Measurements from ENCODE around the gene CCT5. TPM values are rescaled to one million over a fixed set of nuclear protein-coding genes. Genes with fewer than 3 reads are reported as not detected.
"Not testable (repeated sequence)": the region's sequence is repeated elsewhere in the genome, so short reads cannot be mapped to it uniquely, and the experiment has no call there.

Gene CCT5
- total RNA-seq, 4 donors from 2014 or later: 104 to 201 (median 163) TPM

DNA sequence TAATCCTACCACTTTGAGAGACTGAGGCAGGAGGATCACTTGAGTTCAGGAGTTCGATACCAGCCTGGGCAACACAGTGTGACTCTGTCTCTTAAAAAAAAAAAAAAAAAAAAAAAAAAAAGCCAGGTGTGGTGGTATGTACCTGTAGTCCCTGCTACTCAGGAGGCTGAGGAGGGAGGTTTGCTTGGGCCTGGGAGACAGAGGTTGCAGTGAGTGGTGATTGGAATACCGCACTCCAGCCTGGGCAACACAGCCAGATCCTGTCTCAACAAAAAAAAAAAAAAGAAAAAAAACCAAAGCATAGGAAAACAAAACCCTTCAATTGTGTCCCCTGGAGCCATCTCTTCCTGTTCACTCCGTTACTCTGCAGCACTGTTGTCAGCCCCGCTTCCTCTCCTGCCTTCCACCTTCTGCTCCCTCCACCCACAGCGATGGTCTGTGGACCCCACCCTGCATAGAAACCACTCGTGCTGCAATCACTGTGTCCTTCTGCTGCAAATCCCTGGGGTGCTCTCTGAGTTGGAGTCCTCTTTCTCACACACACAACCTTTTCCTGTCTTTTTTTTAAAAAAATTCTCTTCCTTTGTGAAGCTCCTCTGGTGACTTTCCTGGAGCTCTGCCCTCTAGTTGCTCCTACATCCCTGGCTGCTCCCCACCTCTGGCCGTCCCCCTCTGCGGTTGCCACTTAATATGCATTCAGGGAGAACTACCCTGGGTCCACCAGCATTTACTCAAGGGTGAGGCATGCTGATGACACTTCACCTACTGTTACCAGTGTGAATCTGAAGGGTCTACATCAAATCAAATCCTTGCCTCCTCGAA lies 22.2 kb downstream of the CCT5 start:
- Histone ChIP-seq H3K9me3 (no peaks in the 10 kb centered on the region), H3K27ac (no peak overlapping the region), H3K36me3 (no peaks in the 10 kb centered on the region), H3K27me3 (no peaks in the 10 kb centered on the region), H3K4me1 (no peaks in the 10 kb centered on the region), H3K4me3 (replicated peaks in 1 of 3) (no peak overlapping the region)
- intact Hi-C loops (cut with DNase I): no loop called here
- no peak for DNase-seq
- WGBS, 2 donors: 63 to 77% methylated on average over 9 of the region's 9 CpGs
- TF ChIP-seq POLR2A (IDR thresholded peaks at IDR 0.05): no peak
- TF ChIP-seq, protein P1, sequence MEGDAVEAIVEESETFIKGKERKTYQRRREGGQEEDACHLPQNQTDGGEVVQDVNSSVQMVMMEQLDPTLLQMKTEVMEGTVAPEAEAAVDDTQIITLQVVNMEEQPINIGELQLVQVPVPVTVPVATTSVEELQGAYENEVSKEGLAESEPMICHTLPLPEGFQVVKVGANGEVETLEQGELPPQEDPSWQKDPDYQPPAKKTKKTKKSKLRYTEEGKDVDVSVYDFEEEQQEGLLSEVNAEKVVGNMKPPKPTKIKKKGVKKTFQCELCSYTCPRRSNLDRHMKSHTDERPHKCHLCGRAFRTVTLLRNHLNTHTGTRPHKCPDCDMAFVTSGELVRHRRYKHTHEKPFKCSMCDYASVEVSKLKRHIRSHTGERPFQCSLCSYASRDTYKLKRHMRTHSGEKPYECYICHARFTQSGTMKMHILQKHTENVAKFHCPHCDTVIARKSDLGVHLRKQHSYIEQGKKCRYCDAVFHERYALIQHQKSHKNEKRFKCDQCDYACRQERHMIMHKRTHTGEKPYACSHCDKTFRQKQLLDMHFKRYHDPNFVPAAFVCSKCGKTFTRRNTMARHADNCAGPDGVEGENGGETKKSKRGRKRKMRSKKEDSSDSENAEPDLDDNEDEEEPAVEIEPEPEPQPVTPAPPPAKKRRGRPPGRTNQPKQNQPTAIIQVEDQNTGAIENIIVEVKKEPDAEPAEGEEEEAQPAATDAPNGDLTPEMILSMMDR (IDR thresholded peaks at IDR 0.05): no peak

DNA sequence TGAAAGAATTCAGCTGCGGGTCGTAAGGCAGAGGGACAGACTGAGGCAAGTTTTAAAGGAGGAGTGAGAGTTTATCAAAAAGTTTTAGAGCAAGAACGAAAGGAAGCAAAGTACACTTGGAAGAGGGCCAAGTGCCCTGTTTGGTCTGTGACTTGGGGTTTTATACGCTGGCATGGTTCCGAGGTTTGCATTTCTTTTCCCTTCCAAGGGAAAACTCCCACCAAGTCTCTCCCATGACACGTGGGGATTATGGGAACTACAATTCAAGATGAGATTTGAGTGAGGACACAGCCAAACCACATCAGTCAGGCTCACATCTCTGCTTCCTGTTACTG lies 22.8 kb downstream of the CCT5 start:
- H3K9me3 ChIP-seq; H3K4me1 ChIP-seq; intact Hi-C loops (cut with DNase I); H3K4me3 ChIP-seq (replicated peaks in 1 of 3); DNase-seq; H3K27me3 ChIP-seq; H3K36me3 ChIP-seq; H3K27ac ChIP-seq: not testable (repeated sequence)
- WGBS, 2 donors: 38 to 64% methylated on average over 6 of the region's 6 CpGs

DNA sequence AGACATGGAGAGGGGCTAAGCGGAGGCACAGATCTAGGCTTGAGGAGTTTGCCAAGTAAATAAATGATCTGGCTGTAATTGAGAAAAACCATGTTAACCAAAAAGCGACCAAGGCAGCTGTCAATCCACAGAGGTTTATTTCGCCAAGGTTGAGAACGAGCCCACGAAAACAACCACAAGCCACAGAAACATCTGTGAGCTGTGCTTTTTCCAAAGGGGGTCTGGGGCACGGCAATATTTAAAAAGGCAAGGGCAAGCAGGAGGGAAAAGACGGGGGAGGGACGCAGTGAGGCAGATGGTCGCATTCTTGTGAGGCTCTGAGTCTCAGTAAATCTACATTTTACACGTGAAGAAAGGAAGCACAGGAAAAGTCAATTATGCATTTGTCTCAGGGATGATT lies 25.4 kb downstream of the CCT5 start:
- no peaks in the 10 kb centered on the region for H3K4me1 ChIP-seq
- H3K27ac ChIP-seq: no peak overlapping the region
- 86 to 89% methylated on average over 10 of the region's 10 CpGs for whole genome bisulfite sequencing, 2 donors
- H3K36me3 ChIP-seq: no peaks in the 10 kb centered on the region
- DNase-seq: no peak
- no peak overlapping the region for H3K4me3 ChIP-seq (replicated peaks in 1 of 3)
- intact Hi-C loops (cut with DNase I): no loop called here
- TF ChIP-seq, protein P1 (IDR thresholded peaks at IDR 0.05): no peak
- no peak for TF ChIP-seq POLR2A (IDR thresholded peaks at IDR 0.05)
- H3K27me3 ChIP-seq: no peaks in the 10 kb centered on the region
- H3K9me3 ChIP-seq: no peaks in the 10 kb centered on the region

DNA sequence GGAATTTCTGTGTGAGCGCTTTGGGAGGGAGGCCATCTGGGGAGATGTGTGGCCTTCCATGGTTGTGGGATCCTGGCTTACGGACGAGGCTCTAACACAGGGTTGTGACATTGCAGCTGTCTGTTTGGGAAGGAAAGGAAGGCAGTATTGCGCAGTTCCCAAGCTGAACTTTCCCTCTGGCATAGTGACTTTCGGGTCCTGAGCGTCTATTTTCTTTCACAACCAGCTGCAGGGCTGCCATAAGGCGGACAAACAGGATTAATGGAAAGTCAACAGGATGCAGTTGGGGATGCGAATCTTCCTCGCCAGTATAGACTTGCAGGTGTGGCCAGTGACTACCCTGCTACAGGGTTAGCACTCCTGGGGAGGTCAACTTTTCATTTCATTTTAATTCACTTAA lies 25.9 kb downstream of the CCT5 start:
- no peaks in the 10 kb centered on the region for H3K4me1 ChIP-seq

DNA sequence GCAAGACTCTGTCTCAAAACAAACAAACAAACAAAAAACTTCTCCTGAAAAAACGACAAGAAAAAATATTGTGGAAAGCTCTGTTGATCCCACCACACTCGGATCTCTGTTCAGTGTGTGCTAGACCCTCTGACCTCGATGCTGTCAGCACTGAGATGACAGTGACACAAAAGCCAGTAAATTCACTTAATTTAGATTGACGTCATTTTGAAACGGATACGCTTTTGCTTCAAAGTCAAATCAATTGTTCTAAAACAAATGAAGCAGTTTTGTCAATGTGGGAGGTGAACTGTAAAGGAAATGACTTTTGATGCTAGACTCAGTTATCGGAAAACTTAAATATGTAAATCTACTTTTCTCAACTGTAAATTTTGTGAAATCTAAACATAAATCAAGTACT lies 26.6 kb downstream of the CCT5 start:
- DNase-seq: no peak
- H3K4me1 ChIP-seq: no peaks in the 10 kb centered on the region
- no peak overlapping the region for H3K4me3 ChIP-seq (replicated peaks in 1 of 3)
- no peak overlapping the region for H3K27ac ChIP-seq
- TF ChIP-seq, protein P1 (IDR thresholded peaks at IDR 0.05): no peak
- no peak for TF ChIP-seq POLR2A (IDR thresholded peaks at IDR 0.05)
- H3K27me3 ChIP-seq: no peaks in the 10 kb centered on the region
- 72 to 84% methylated on average over 7 of the region's 7 CpGs for WGBS, 2 donors
- H3K36me3 ChIP-seq: no peaks in the 10 kb centered on the region
- no peaks in the 10 kb centered on the region for H3K9me3 ChIP-seq
- intact Hi-C loops (cut with DNase I): no loop called here

More for the DNA sequence above, 25.9 kb downstream of the CCT5 start:
- Histone ChIP-seq H3K4me3 (replicated peaks in 1 of 3) (no peak overlapping the region), H3K27ac (no peak overlapping the region), H3K36me3 (no peaks in the 10 kb centered on the region), H3K27me3 (no peaks in the 10 kb centered on the region), H3K9me3 (no peaks in the 10 kb centered on the region)
- intact Hi-C loops (cut with DNase I): no loop called here
- WGBS, 2 donors: 86 to 91% methylated on average over 9 of the region's 9 CpGs
- no peak for DNase-seq
- TF ChIP-seq, protein P1 (IDR thresholded peaks at IDR 0.05): no peak
- TF ChIP-seq POLR2A (IDR thresholded peaks at IDR 0.05): no peak
